Measurements from ENCODE around the gene PTPRT.

PTPRT gene

GRCh38 chr20:42954951-42955350, 234.8 kb downstream of the PTPRT start:
- H3K4me3 Mint-ChIP-seq: no peak overlapping the region
- H3K27ac Mint-ChIP-seq: no peak overlapping the region
- H3K27me3 Mint-ChIP-seq (ENCODE audit: low read depth, poor library complexity): peaks cover 16% of the 10 kb centered on the region
- DNase-seq: no peak
- no peaks in the 10 kb centered on the region for H3K36me3 Mint-ChIP-seq (ENCODE audit: low read depth)
- no peaks in the 10 kb centered on the region for H3K4me1 Mint-ChIP-seq
- H3K9me3 Mint-ChIP-seq: peaks cover 3% of the 10 kb centered on the region
- TF ChIP-seq CTCF (IDR thresholded peaks at IDR 0.05): no peak

- H3K36me3 Mint-ChIP-seq (ENCODE audit: low read depth): no peaks in the 10 kb centered on the region
- H3K27me3 Mint-ChIP-seq (ENCODE audit: low read depth, poor library complexity): peaks cover 6% of the 10 kb centered on the region
- H3K27ac Mint-ChIP-seq: no peak overlapping the region
- TF ChIP-seq CTCF (IDR thresholded peaks at IDR 0.05): no peak
- no peak for DNase-seq
- H3K4me1 Mint-ChIP-seq: peaks cover 8% of the 10 kb centered on the region
- H3K4me3 Mint-ChIP-seq: no peak overlapping the region
- H3K9me3 Mint-ChIP-seq: no peaks in the 10 kb centered on the region
Observed at GRCh38 chr20:42949950-42950349, 239.8 kb downstream of the PTPRT start.

- Mint-ChIP-seq H3K27me3 (ENCODE audit: low read depth, poor library complexity) (peaks cover 4% of the 10 kb centered on the region), H3K36me3 (ENCODE audit: low read depth) (no peaks in the 10 kb centered on the region), H3K4me1 (peaks cover 8% of the 10 kb centered on the region), H3K27ac (no peak overlapping the region), H3K4me3 (no peak overlapping the region), H3K9me3 (no peaks in the 10 kb centered on the region)
- DNase-seq: no peak
- TF ChIP-seq CTCF (IDR thresholded peaks at IDR 0.05): no peak
Observed at GRCh38 chr20:42945234-42945994, 244.3 kb downstream of the PTPRT start.

- Mint-ChIP-seq H3K36me3 (ENCODE audit: low read depth) (no peaks in the 10 kb centered on the region), H3K27me3 (ENCODE audit: low read depth, poor library complexity) (no peaks in the 10 kb centered on the region), H3K4me3 (no peak overlapping the region), H3K4me1 (peaks cover 8% of the 10 kb centered on the region), H3K27ac (no peak overlapping the region), H3K9me3 (no peaks in the 10 kb centered on the region)
- DNase-seq: no peak
- TF ChIP-seq CTCF (IDR thresholded peaks at IDR 0.05): no peak
Observed at GRCh38 chr20:42941629-42942028, 248.1 kb downstream of the PTPRT start.

- H3K27ac Mint-ChIP-seq: no peak overlapping the region
Observed at GRCh38 chr20:42938441-42939205, 251.1 kb downstream of the PTPRT start.

More at GRCh38 chr20:42938441-42939205, 251.1 kb downstream of the PTPRT start:
- no peak for DNase-seq
- Mint-ChIP-seq H3K4me1 (no peaks in the 10 kb centered on the region), H3K36me3 (ENCODE audit: low read depth) (no peaks in the 10 kb centered on the region), H3K9me3 (no peaks in the 10 kb centered on the region), H3K27me3 (ENCODE audit: low read depth, poor library complexity) (no peaks in the 10 kb centered on the region), H3K4me3 (no peak overlapping the region)
- no peak for TF ChIP-seq CTCF (IDR thresholded peaks at IDR 0.05)

Data from nephron progenitor cell (in vitro differentiated cells).